A549 (cell line): ENCODE data around the gene CSMD2. TPM values are rescaled to one million over a fixed set of nuclear protein-coding genes. Genes with fewer than 3 reads are reported as not detected.

Experiments
- ATAC-seq, 2 experiments: fragments of 200-7000 bp in 1 of 2; fragments of >200 bp in 1 of 2; cut with Nextera tagmentation in 1 of 2; cut with Tn5 transposase in 1 of 2; 3 replicates each; pipeline versions ENCODE4 v1.8.0 to v1.9.1; 2018 to 2020; ENCODE audit warnings: mild to moderate bottlenecking in 1 of 2, moderate library complexity in 1 of 2
- CTCF ChIA-PET: fragments of 300-600 bp; sonication (Branson Sonifier 250); formaldehyde crosslinking; extraction: SDS; loops from one replicate; lab custom pipeline; 2021; ENCODE audit warnings: antibody characterized with exemption, inconsistent platforms; lab: Yijun Ruan, JAX
- POLR2A ChIA-PET: fragments of 350-600 bp; formaldehyde crosslinking; extraction: SDS; loops from one replicate; lab custom pipeline; 2021; ENCODE audit warnings: antibody characterized with exemption, inconsistent platforms; lab: Yijun Ruan, JAX
- DNase-seq, 2 experiments: peaks; one replicate each; pipeline versions ENCODE4 v3.0.0 to v3.0.0-alpha.2; 2011 to 2016; ENCODE audit warnings: low read depth in 1 of 2, low spot score in 1 of 2
- FAIRE-seq: peaks from 2 replicates; lab custom pipeline; 2011; peaks lifted over from hg19 to GRCh38; lab: Jason Lieb, UNC
- H3K27ac ChIP-seq, 2 experiments: fragments of >200 bp; sonication (Bioruptor Twin); formaldehyde crosslinking; 3 replicates each; pipeline ENCODE4 v1.5.1; 2016 to 2017
- H3K4me1 ChIP-seq: fragments of >200 bp; sonication (Bioruptor Twin); formaldehyde crosslinking; 3 replicates; pipeline ENCODE4 v1.6.1; 2016
- H3K4me2 ChIP-seq: fragments of >200 bp; sonication (Bioruptor Twin); formaldehyde crosslinking; 3 replicates; pipeline ENCODE4 v1.6.1; 2016
- H3K4me3 ChIP-seq: fragments of >200 bp; sonication (Bioruptor Twin); formaldehyde crosslinking; 3 replicates; pipeline ENCODE4 v1.5.1; 2016
- H3K9me3 ChIP-seq: fragments of >200 bp; sonication (Bioruptor Twin); formaldehyde crosslinking; 3 replicates; pipeline ENCODE4 v1.6.1; 2016
- CTCF ChIP-seq: fragments of >200 bp; sonication (Bioruptor Twin); formaldehyde crosslinking; IDR thresholded peaks from 3 replicates; pipeline ENCODE4 v1.5.1; 2016
- JUNB ChIP-seq: fragments of >200 bp; sonication (Bioruptor Twin); formaldehyde crosslinking; IDR thresholded peaks from 2 replicates; pipeline ENCODE4 v1.6.1; 2016
- KDM5A ChIP-seq: fragments of 200-600 bp; sonication (generic); IDR thresholded peaks from 2 replicates; pipeline ENCODE4 v1.6.1; 2016; ENCODE audit warnings: antibody characterized with exemption, mild to moderate bottlenecking
- MAFK ChIP-seq: fragments of 450-650 bp; IDR thresholded peaks from 2 replicates; pipeline ENCODE4 v1.6.1; 2014; ENCODE audit not compliant: partially characterized antibody
- NFE2L2 ChIP-seq: fragments of 150-350 bp; conservative IDR thresholded peaks from 2 replicates; pipeline ENCODE4 v1.6.1; 2014; ENCODE audit warnings: low read length
- NPAS2 ChIP-seq: fragments of 250-450 bp; sonication (Bioruptor Pico); IDR thresholded peaks from 2 replicates; pipeline ENCODE4 v1.8.0; 2022; ENCODE audit warnings: mild to moderate bottlenecking, moderate library complexity, borderline replicate concordance
- POLR2AphosphoS2 ChIP-seq: conservative IDR thresholded peaks from 2 replicates; pipeline ENCODE4 v1.6.1; 2012; ENCODE audit warnings: low read length, improper control_type of control experiment, inconsistent platforms
- RAD21 ChIP-seq, 2 experiments: fragments of >200 bp in 1 of 2; sonication (Bioruptor Twin) in 1 of 2; formaldehyde crosslinking in 1 of 2; IDR thresholded peaks in 1 of 2; conservative IDR thresholded peaks in 1 of 2; 2 replicates in 1 of 2; 3 replicates in 1 of 2; pipeline ENCODE4 v1.6.1; 2012 to 2018; ENCODE audit warnings: inconsistent platforms in 1 of 2
- SMC3 ChIP-seq: fragments of >200 bp; sonication (Bioruptor Twin); formaldehyde crosslinking; IDR thresholded peaks from 3 replicates; pipeline ENCODE4 v1.6.1; 2018; ENCODE audit warnings: inconsistent platforms
- ZFP36 ChIP-seq: fragments of 450-650 bp; IDR thresholded peaks from 2 replicates; pipeline ENCODE4 v1.6.1; 2014; ENCODE audit warnings: borderline replicate concordance; ENCODE audit not compliant: partially characterized antibody
- WGBS: methylation state at CpG from one replicate; pipeline ENCODE4 v1.1.6; 2017; ENCODE audit errors: missing lambda C conversion rate; 5-methylcytosine and 5-hydroxymethylcytosine counted together
- polyA plus RNA-seq, 4 experiments: library from polyadenylated mRNA; depleted of rRNA in 3 of 4; stranded (reverse); fragments of >200 nt; fragmentation: RNase III in 1 of 4; extraction: RNeasy Plus Mini Kit Qiagen cat#74134 plus additional on column Dnase treatment in 1 of 4; gene quantifications; 2 replicates in 3 of 4; 3 replicates in 1 of 4; pipeline ENCODE4 v1.2.3, GENCODE V29; 2011 to 2017
- small RNA-seq, 6 experiments: library from RNA; depleted of rRNA; stranded (forward); fragments of <200 nt; gene quantifications; one replicate each; pipeline ENCODE3, GENCODE V24; 2012

CSMD2 gene
- polyA plus RNA-seq, 2 of the 4 experiments (the other 2 are of a cell fraction), result not detected

DNA sequence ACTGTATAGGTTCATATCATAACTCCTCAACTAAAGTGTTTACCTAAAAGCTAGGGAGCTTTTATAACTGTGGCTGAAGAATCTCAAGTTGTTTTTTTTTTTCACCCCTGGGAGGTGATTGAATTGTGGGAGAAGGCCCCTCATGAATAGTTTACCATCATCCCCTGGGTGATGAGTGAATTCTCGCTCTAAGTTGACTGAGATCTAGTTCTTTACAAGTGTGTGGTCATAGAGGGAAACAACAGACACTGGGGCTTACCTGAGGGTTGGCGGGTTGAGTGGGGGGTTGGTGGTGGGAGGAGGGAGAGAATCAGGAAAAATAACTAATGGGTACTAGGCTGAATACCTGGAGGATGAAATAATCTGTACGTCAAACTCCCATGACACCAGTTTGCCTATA, 700.5 kb downstream of the CSMD2 start:
- ATAC-seq (no peak), FAIRE-seq (no peak), DNase-seq (no peak)
- H3K9me3 ChIP-seq, result no peaks in the 10 kb centered on the region
- no peak overlapping the region for H3K27ac ChIP-seq
- H3K4me2 ChIP-seq, result no peak overlapping the region
- ChIA-PET CTCF (interaction anchor here (0.6 to 1.4 kb wide), 2 partner anchors 20 to 169 kb away, joined by 3 read pairs; no protein-coding TSS in a partner anchor), POLR2A (no interaction called here)
- 54% methylated on average over 3 of the region's 3 CpGs for WGBS
- TF ChIP-seq CTCF (no peak), RAD21 (conservative IDR thresholded peaks at IDR 0.05 in 1 of 2, IDR thresholded peaks at IDR 0.05 in 1 of 2) (no peak), KDM5A (no peak), POLR2AphosphoS2 (no peak), ZFP36 (no peak), NPAS2 (no peak), MAFK (no peak), SMC3 (no peak), JUNB (no peak), NFE2L2 (no peak)
- no peak overlapping the region for H3K4me3 ChIP-seq
- no peaks in the 10 kb centered on the region for H3K4me1 ChIP-seq

Small RNAs within 50 kb of the gene (small RNA-seq; reads per million reads assigned to genes)
- gene RNA5SP42, result 0 to 11.0 (median 1.0) reads per million in 6 experiments

Other genes with a start within 250 kb of the CSMD2 start
- gene C1orf94, start 11.7 kb upstream of the CSMD2 start, polyA plus RNA-seq (2011; rRNA removed), result not detected in 2 replicates
- not detected in 3 replicates for gene C1orf94, start 11.7 kb upstream of the CSMD2 start, polyA plus RNA-seq (2017; fragmentation: RNase III; extraction: RNeasy Plus Mini Kit Qiagen cat#74134 plus additional on column Dnase treatment)